ENCODE data around the gene ADAMTS16. TPM values are rescaled to one million over a fixed set of nuclear protein-coding genes. Genes with fewer than 3 reads are reported as not detected.
A peak's percentile ranks its signal among the peaks of the same experiment; 100 is the strongest.

Gene ADAMTS16
- total RNA-seq, 1 experiment from 2014 or later: 7.5 TPM

- Histone ChIP-seq H3K36me3 (peaks cover 2% of the 10 kb centered on the region; the same call in 1 of the 2 replicates), H3K4me1 (replicated peaks) (peaks cover 15% of the 10 kb centered on the region), H3K4me3 (no peak overlapping the region), H3K9me3 (replicated peaks) (no peaks in the 10 kb centered on the region), H3K27ac (no peak overlapping the region), H3K27me3 (replicated peaks) (no peaks in the 10 kb centered on the region)
- DNase-seq (ENCODE audit: low read depth in 1 of 2, low spot score in 2 of 2): no peak
Measured at GRCh38 chr5:5276951-5277517, 136.9 kb downstream of the ADAMTS16 start.

- Histone ChIP-seq H3K4me1 (replicated peaks) (peaks cover 14% of the 10 kb centered on the region), H3K9me3 (replicated peaks) (no peaks in the 10 kb centered on the region), H3K27me3 (replicated peaks) (no peaks in the 10 kb centered on the region), H3K27ac (no peak overlapping the region), H3K4me3 (no peak overlapping the region), H3K36me3 (peaks cover 2% of the 10 kb centered on the region; the same call in 1 of the 2 replicates)
- no peak for DNase-seq (ENCODE audit: low read depth in 1 of 2, low spot score in 2 of 2)
Measured at GRCh38 chr5:5278201-5278814, 138.2 kb downstream of the ADAMTS16 start.

DNA sequence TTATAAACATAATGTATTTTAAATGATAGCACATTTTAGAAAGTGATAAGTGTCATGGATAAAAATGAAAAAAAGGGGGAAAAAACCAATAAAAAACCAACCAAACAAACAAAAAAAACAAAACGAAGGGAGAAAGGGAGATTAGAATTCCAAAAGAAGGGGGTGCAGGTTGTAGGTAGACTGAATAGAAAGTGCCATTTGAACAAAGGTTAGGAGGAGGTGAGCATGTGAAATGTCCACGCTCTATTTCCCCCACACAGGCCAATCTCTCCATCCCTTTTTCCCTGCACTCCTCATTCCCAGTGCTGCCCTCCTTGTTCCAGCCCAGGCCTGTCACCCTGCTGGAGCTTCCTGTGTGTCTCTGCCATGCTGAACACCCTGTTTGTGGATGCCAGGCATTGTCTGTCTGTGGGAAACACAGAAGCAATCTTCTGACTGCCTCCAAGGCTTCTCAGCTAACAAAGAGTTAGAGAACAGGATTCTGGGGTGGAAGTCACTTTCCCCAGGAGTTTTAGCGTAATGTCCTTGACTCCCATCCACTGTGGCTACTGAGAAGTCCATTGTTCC, 138.8 kb downstream of the ADAMTS16 start:
- peaks cover 3% of the 10 kb centered on the region; the same call in 1 of the 2 replicates for H3K36me3 ChIP-seq
- no peak overlapping the region for H3K4me3 ChIP-seq
- peak in 1 of 2 experiments; percentile 25 for DNase-seq (ENCODE audit: low read depth in 1 of 2, low spot score in 2 of 2)
- H3K27me3 ChIP-seq (replicated peaks): no peaks in the 10 kb centered on the region
- peaks cover 14% of the 10 kb centered on the region for H3K4me1 ChIP-seq (replicated peaks)
- peaks cover 2% of the 10 kb centered on the region; the same call in 1 of the 2 replicates for H3K9me3 ChIP-seq (replicated peaks)
- H3K27ac ChIP-seq: no peak overlapping the region

GRCh38 chr5:5285906-5286305, 145.8 kb downstream of the ADAMTS16 start:
- DNase-seq (ENCODE audit: low read depth in 1 of 2, low spot score in 2 of 2): no peak
- H3K27me3 ChIP-seq (replicated peaks): no peaks in the 10 kb centered on the region
- H3K4me3 ChIP-seq: no peak overlapping the region
- H3K4me1 ChIP-seq (replicated peaks): peaks cover 9% of the 10 kb centered on the region
- peaks cover 2% of the 10 kb centered on the region; the same call in 1 of the 2 replicates for H3K9me3 ChIP-seq (replicated peaks)
- H3K36me3 ChIP-seq: peaks cover 7% of the 10 kb centered on the region
- no peak overlapping the region for H3K27ac ChIP-seq

GRCh38 chr5:5287419-5287818, 147.3 kb downstream of the ADAMTS16 start:
- Histone ChIP-seq H3K27ac (no peak overlapping the region), H3K4me1 (replicated peaks) (peaks cover 9% of the 10 kb centered on the region), H3K27me3 (replicated peaks) (no peaks in the 10 kb centered on the region), H3K9me3 (replicated peaks) (peaks cover 2% of the 10 kb centered on the region; the same call in 1 of the 2 replicates), H3K4me3 (no peak overlapping the region), H3K36me3 (peaks cover 7% of the 10 kb centered on the region)
- no peak for DNase-seq (ENCODE audit: low read depth in 1 of 2, low spot score in 2 of 2)

DNA sequence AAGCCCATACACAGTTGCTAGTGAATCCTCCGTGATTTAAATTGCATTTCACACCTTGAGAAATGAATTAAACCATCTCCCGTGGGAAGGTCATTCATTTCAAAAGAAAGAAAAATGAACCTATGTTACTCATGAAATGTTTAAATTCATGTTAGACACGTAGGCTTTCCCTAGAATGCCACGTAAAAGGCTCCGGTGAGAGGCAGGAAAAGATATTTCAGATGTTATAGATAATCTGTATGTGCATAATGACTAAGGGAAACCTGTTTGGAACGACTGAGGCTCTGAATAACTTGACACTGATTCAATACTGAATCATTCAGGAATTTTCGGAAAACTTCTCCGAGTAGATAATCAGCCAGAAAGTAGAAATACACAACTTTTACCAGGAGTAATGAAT, 148.1 kb downstream of the ADAMTS16 start:
- peaks cover 7% of the 10 kb centered on the region for H3K36me3 ChIP-seq
- H3K4me1 ChIP-seq (replicated peaks): peaks cover 9% of the 10 kb centered on the region
- no peak for DNase-seq (ENCODE audit: low read depth in 1 of 2, low spot score in 2 of 2)
- no peaks in the 10 kb centered on the region for H3K27me3 ChIP-seq (replicated peaks)
- H3K9me3 ChIP-seq (replicated peaks): peaks cover 2% of the 10 kb centered on the region; the same call in 1 of the 2 replicates
- no peak overlapping the region for H3K4me3 ChIP-seq
- H3K27ac ChIP-seq: no peak overlapping the region

DNA sequence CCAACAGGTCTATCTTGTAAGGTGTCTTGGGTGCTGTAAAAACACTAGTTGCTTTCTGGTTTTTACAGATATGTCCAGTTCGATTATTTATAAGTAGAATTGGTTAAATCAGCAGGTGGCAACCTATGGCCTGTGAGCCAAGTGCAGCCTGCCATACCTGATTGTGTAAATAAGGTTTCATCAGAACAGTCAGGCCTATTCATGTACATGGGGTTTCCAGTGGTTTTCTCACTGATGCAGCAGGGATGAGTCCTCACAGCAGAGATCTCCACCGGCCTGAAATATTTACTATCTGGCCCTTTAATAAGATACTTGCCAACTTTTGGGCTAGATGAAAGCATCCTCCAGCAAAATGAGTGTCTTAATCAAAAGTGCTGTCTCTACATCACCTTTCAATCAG, 149.4 kb downstream of the ADAMTS16 start:
- H3K27me3 ChIP-seq (replicated peaks): no peaks in the 10 kb centered on the region

GRCh38 chr5:5290674-5291334, 150.7 kb downstream of the ADAMTS16 start:
- Histone ChIP-seq H3K9me3 (replicated peaks) (no peaks in the 10 kb centered on the region), H3K27me3 (replicated peaks) (no peaks in the 10 kb centered on the region), H3K27ac (no peak overlapping the region), H3K4me1 (replicated peaks) (peaks cover 9% of the 10 kb centered on the region), H3K36me3 (peaks cover 2% of the 10 kb centered on the region), H3K4me3 (no peak overlapping the region)
- DNase-seq (ENCODE audit: low read depth in 1 of 2, low spot score in 2 of 2): no peak

More for the DNA sequence above, 149.4 kb downstream of the ADAMTS16 start:
- H3K36me3 ChIP-seq: peaks cover 4% of the 10 kb centered on the region
- H3K4me1 ChIP-seq (replicated peaks): peaks cover 9% of the 10 kb centered on the region
- DNase-seq (ENCODE audit: low read depth in 1 of 2, low spot score in 2 of 2): no peak
- H3K4me3 ChIP-seq: no peak overlapping the region
- H3K9me3 ChIP-seq (replicated peaks): no peaks in the 10 kb centered on the region
- no peak overlapping the region for H3K27ac ChIP-seq

DNA sequence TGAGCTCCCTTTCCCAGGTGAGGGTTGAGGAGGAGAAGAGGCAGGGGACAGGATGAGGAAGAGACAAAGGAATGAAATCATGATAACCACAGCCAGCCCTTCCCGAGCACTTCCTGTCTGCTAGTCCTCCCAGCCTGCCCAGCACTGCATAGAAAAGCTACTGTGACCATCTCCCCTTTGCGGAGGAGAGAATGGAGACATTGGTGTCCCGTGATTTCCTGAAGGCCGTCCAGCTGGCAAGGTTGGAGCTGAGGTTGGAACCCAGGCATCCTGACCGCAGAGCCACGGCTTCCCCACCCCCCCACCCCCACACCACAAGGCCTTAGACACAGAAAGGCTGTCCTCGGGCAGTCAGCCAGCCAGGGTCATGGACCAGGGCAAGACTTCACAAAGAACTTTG, 151.2 kb downstream of the ADAMTS16 start:
- H3K36me3 ChIP-seq: no peaks in the 10 kb centered on the region; the same call in none of the 2 replicates
- no peaks in the 10 kb centered on the region for H3K9me3 ChIP-seq (replicated peaks)
- H3K27me3 ChIP-seq (replicated peaks): no peaks in the 10 kb centered on the region
- no peak overlapping the region for H3K4me3 ChIP-seq
- no peak for DNase-seq (ENCODE audit: low read depth in 1 of 2, low spot score in 2 of 2)
- H3K4me1 ChIP-seq (replicated peaks): peaks cover 9% of the 10 kb centered on the region
- no peak overlapping the region for H3K27ac ChIP-seq

- H3K9me3 ChIP-seq (replicated peaks): no peaks in the 10 kb centered on the region
- peaks cover 7% of the 10 kb centered on the region for H3K4me1 ChIP-seq (replicated peaks)
- DNase-seq (ENCODE audit: low read depth in 1 of 2, low spot score in 2 of 2): no peak
- H3K27ac ChIP-seq: no peak overlapping the region
- no peak overlapping the region for H3K4me3 ChIP-seq
- H3K36me3 ChIP-seq: no peaks in the 10 kb centered on the region; the same call in none of the 2 replicates
- no peaks in the 10 kb centered on the region for H3K27me3 ChIP-seq (replicated peaks)
Measured at GRCh38 chr5:5293029-5293428, 152.9 kb downstream of the ADAMTS16 start.

DNA sequence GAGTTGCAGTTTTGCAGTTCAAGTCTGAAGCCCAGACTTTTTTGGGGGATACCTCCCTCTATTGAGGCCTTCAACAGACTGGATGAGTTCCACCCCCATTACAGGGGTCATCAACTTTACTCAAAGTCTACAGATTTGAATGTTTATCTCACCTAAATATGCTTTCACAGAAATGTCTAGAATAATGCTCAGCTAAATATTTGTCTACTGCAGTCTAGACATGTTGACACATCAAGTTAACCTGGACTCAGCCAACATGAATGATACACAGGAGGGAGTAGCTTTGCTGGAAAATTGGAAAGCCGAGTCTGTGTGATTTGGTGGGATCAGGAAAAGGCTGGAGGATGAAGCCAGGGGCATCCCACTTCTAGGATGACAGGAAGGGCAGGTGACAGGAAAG, 154.3 kb downstream of the ADAMTS16 start:
- no peak overlapping the region for H3K27ac ChIP-seq
- no peaks in the 10 kb centered on the region for H3K4me1 ChIP-seq (replicated peaks)
- H3K27me3 ChIP-seq (replicated peaks): no peaks in the 10 kb centered on the region
- no peaks in the 10 kb centered on the region for H3K9me3 ChIP-seq (replicated peaks)
- peaks cover 7% of the 10 kb centered on the region for H3K36me3 ChIP-seq
- DNase-seq (ENCODE audit: low read depth in 1 of 2, low spot score in 2 of 2): no peak
- no peak overlapping the region for H3K4me3 ChIP-seq

DNA sequence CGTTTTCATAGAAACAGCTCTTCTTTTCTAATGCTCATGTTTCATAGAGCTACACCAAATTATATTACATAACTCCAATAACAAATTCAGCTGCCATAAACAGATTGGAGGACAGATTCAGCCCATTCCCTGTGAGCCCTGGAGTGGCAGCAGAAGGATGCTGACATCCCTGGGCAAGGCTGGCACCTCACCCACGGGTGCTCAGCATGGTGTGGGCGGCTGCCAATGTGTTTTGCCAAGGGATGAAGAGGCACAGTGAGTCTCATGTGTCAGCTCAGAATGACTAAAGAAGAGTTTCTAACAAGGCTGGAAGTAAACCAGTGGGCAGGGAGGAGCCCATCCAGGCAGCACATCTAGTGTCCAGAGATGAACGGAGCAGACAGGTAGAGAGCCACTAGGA, 155.2 kb downstream of the ADAMTS16 start:
- peaks cover 7% of the 10 kb centered on the region for H3K36me3 ChIP-seq
- H3K27me3 ChIP-seq (replicated peaks): no peaks in the 10 kb centered on the region
- no peak for DNase-seq (ENCODE audit: low read depth in 1 of 2, low spot score in 2 of 2)
- no peak overlapping the region for H3K4me3 ChIP-seq
- no peaks in the 10 kb centered on the region for H3K9me3 ChIP-seq (replicated peaks)
- no peak overlapping the region for H3K27ac ChIP-seq
- H3K4me1 ChIP-seq (replicated peaks): no peaks in the 10 kb centered on the region

DNA sequence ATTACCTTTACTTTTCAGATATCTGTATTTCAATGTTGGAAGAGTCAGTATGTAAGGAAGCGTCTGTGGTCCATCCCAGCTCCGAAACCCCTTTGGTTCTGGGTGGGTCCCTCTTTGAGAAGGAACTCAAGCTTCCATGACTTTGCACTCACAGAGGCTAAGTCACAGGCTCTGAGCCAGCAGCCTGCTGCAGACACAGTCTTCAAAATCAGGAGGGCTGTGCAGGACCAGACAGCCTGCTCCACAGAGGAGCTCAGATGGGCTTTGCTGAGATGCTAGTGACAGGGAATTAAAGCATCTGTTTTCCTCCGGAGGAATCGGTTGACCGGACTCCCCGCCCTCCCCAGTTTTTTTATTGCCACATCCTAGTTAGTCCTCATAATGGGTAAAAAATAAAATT, 155.9 kb downstream of the ADAMTS16 start:
- Histone ChIP-seq H3K4me1 (replicated peaks) (no peaks in the 10 kb centered on the region), H3K27me3 (replicated peaks) (no peaks in the 10 kb centered on the region), H3K27ac (no peak overlapping the region), H3K36me3 (peaks cover 7% of the 10 kb centered on the region), H3K4me3 (no peak overlapping the region), H3K9me3 (replicated peaks) (no peaks in the 10 kb centered on the region)
- DNase-seq (ENCODE audit: low read depth in 1 of 2, low spot score in 2 of 2): no peak
